Activated T-helper 17 cell treated with anti-CD3 and anti-CD28 coated beads, Interleukin-2, amount 50 U/mL, for 72 hours (primary cell): ENCODE measurements around the gene USO1. TPM values are rescaled to one million over a fixed set of nuclear protein-coding genes. Genes with fewer than 3 reads are reported as not detected.
"Not testable (repeated sequence)": the region's sequence is repeated elsewhere in the genome, so short reads cannot be mapped to it uniquely, and the experiment has no call there.

Source experiments
- ATAC-seq: fragments of 150-1000 bp; cut with Tn5 transposase; replicated peaks from 2 replicates; pipeline ENCODE4 v1.10.0; 2021; ENCODE audit warnings: mild to moderate bottlenecking, moderate library complexity
- H3K27ac Mint-ChIP-seq: one replicate; pipeline ENCODE4 v1.8.0; 2022; ENCODE audit warnings: mixed read lengths
- H3K27me3 Mint-ChIP-seq: one replicate; pipeline ENCODE4 v1.8.0; 2022; ENCODE audit warnings: mixed read lengths
- H3K36me3 Mint-ChIP-seq: one replicate; pipeline ENCODE4 v1.8.0; 2022; ENCODE audit warnings: low read depth, mild to moderate bottlenecking, mixed read lengths
- H3K4me1 Mint-ChIP-seq: one replicate; pipeline ENCODE4 v1.8.0; 2022; ENCODE audit warnings: mixed read lengths
- H3K4me3 Mint-ChIP-seq: one replicate; pipeline ENCODE4 v1.8.0; 2022; ENCODE audit warnings: mild to moderate bottlenecking, mixed read lengths
- H3K9me3 Mint-ChIP-seq: one replicate; pipeline ENCODE4 v1.8.0; 2022; ENCODE audit warnings: mixed read lengths
- total RNA-seq, 2 donors: library from RNA; stranded (reverse); gene quantifications; one replicate each; pipeline ENCODE4 v1.2.3, GENCODE V29; 2022

The USO1 gene
- total RNA-seq, 2 donors from 2014 or later, result 55.8 to 66.0 TPM

DNA sequence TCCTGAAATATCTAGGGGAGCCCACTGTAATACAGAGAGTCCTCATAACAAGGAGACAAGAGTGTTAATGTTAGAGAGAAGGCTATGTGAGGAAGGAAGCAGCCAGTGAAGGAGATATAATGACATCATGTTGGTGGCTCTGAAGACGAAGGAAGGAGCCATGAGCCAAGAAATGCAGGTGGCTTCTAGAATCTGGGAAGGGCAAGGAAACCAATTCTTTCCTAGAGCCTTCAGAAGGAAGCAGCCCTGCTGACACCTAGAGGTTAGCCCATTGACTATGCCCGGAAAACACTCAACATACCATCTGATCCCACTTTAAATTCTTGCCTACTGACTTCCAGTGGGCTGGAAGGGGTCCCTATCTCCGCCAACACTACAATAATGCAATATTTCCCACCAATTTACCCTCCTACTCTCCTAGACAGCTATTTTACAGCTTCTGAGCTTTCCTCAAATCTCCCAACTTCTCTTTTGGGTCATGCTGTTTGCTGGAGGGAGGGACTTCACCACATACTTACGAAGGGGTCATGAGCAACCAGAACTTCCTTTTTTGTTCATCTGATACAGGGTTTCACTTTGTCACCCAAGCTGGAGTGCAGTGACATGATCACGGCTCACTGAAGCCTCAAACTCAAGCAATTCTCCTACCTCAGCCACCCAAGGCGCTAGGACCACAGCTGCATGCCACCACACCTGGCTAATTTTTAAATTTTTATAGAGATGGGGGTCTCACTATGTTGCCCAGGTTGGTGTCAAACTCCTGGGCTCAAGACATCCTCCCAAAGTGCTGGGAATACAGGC, 26.0 kb upstream of the USO1 start:
- Mint-ChIP-seq H3K27ac (peak overlapping the region; percentile 87), H3K9me3 (no peaks in the 10 kb centered on the region), H3K4me1 (peaks cover 22% of the 10 kb centered on the region), H3K27me3 (no peaks in the 10 kb centered on the region), H3K4me3 (peak overlapping the region; percentile 73), H3K36me3 (no peaks in the 10 kb centered on the region)
- ATAC-seq, result peak; percentile 89

DNA sequence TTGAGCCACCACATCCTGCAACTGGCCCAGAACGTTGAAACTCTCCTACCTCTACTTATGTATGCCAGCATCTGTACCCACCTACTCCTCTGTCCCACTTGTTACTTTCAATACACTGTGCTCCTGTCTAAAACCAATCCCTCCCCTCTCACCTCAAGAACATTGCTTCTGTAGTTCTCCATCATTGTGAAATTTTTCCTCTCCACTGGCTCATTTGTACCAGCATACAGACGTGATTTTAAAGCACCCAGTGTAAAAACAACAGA, 25.5 kb upstream of the USO1 start:
- H3K4me3 Mint-ChIP-seq, result peak overlapping the region; percentile 73
- H3K27me3 Mint-ChIP-seq, result no peaks in the 10 kb centered on the region
- ATAC-seq, result peak; percentile 72
- H3K9me3 Mint-ChIP-seq, result no peaks in the 10 kb centered on the region
- H3K36me3 Mint-ChIP-seq, result no peaks in the 10 kb centered on the region
- H3K4me1 Mint-ChIP-seq, result peaks cover 21% of the 10 kb centered on the region
- peak overlapping the region; percentile 87 for H3K27ac Mint-ChIP-seq

DNA sequence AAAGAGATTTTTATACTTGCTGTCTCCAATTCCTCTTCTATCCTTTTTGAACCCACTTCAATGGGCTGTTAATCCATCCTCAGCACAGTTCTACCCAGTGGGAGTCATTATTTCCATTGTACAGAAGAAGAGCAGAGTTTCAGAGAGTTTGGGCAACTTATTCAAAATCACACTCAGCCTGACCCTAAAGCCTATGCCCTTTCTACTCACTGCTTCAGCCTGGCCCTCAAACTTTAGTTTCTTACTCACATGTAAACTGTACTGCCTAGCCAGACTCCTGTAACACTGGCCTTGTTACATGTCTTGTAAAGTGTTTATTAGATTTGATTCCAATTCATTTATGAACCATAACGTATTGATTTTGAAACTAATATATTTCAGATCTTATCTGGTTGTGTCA, 25.1 kb upstream of the USO1 start:
- Mint-ChIP-seq H3K4me1 (peaks cover 18% of the 10 kb centered on the region), H3K27ac (peak overlapping the region; percentile 87), H3K36me3 (no peaks in the 10 kb centered on the region), H3K9me3 (no peaks in the 10 kb centered on the region), H3K27me3 (no peaks in the 10 kb centered on the region), H3K4me3 (peak overlapping the region; percentile 73)
- ATAC-seq, result peak; percentile 73

GRCh38 chr4:75702919-75703411, 21.4 kb upstream of the USO1 start:
- no peak overlapping the region for H3K4me3 Mint-ChIP-seq
- no peaks in the 10 kb centered on the region for H3K9me3 Mint-ChIP-seq
- no peak for ATAC-seq
- no peak overlapping the region for H3K27ac Mint-ChIP-seq
- H3K36me3 Mint-ChIP-seq, result no peaks in the 10 kb centered on the region
- H3K4me1 Mint-ChIP-seq, result peaks cover 16% of the 10 kb centered on the region
- H3K27me3 Mint-ChIP-seq, result no peaks in the 10 kb centered on the region

GRCh38 chr4:75705198-75705977, 19.0 kb upstream of the USO1 start:
- H3K27ac Mint-ChIP-seq, result peak overlapping the region; percentile 52
- H3K9me3 Mint-ChIP-seq, result no peaks in the 10 kb centered on the region
- H3K4me3 Mint-ChIP-seq, result no peak overlapping the region
- peaks cover 5% of the 10 kb centered on the region for H3K4me1 Mint-ChIP-seq
- ATAC-seq, result no peak
- no peaks in the 10 kb centered on the region for H3K36me3 Mint-ChIP-seq
- H3K27me3 Mint-ChIP-seq, result no peaks in the 10 kb centered on the region

DNA sequence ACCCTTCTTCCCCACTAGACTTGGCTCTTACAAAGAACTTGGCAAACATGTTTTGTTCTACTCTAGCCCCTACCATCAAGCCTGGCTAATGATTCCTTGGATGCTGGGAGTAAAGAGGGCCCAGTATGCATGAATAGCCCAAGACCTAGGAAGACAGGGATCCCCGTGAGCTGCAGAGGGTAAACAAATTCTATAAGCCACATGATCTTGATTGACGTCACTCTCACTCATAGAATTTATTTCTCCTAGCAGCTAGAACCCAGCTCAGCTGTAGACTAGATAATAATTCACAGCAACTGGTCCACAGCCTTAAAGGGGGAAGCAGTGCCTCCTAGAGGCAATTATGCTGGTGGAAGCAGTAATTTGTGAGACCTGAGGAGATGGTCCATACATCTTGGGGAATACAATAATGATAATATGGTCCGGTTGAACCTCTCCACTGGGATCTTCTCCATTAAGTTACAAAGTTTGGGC, 16.1 kb upstream of the USO1 start:
- ATAC-seq, result peak; percentile 82
- H3K9me3 Mint-ChIP-seq, result no peaks in the 10 kb centered on the region
- H3K27me3 Mint-ChIP-seq, result no peaks in the 10 kb centered on the region
- peaks cover 5% of the 10 kb centered on the region for H3K4me1 Mint-ChIP-seq
- H3K4me3 Mint-ChIP-seq, result no peak overlapping the region
- H3K36me3 Mint-ChIP-seq, result no peaks in the 10 kb centered on the region
- H3K27ac Mint-ChIP-seq, result peak overlapping the region; percentile 38

DNA sequence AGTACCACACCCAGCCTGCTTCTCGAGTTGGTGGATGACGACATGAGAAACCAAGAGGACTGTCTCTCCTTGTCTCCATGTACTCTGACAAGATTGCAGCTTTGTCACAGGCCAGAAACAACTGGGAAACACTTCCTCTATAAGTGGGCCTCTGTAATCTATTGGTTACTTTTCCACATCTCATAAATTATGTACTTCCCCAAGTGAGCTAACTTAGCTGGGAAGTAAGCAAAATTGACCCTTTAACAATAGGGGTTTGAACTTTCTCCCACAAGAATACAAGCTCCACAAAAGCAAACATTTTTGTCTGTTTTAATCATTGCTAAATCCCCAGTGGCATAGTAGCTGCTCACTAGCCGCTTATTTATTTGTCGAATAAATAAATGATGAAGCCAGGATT, 14.1 kb upstream of the USO1 start:
- no peaks in the 10 kb centered on the region for H3K36me3 Mint-ChIP-seq
- H3K4me1 Mint-ChIP-seq, result peaks cover 5% of the 10 kb centered on the region
- no peak overlapping the region for H3K4me3 Mint-ChIP-seq
- ATAC-seq, result no peak
- H3K27ac Mint-ChIP-seq, result no peak overlapping the region
- no peaks in the 10 kb centered on the region for H3K27me3 Mint-ChIP-seq
- H3K9me3 Mint-ChIP-seq, result no peaks in the 10 kb centered on the region

DNA sequence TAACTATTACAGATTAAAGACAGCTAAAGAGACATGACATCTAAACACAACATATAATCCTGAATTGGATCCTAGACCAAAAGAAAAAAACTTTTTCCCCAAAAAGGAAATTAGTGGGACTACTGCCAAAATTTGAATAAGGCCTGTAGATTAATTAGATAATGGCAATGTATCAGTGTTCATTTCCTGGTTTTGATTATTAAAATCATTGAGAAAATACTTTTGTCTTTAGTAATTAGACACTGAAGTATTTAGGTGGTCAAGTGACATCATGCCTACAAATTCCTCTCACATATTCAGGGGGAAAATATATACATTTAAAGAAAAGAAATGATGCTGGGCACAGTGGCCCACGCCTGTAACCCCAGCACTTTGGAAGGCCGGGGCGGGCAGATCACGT, 10.4 kb upstream of the USO1 start:
- Mint-ChIP-seq H3K27me3 (no peaks in the 10 kb centered on the region), H3K36me3 (no peaks in the 10 kb centered on the region), H3K27ac (no peak overlapping the region), H3K4me1 (peaks cover 5% of the 10 kb centered on the region), H3K4me3 (no peak overlapping the region), H3K9me3 (no peaks in the 10 kb centered on the region)
- ATAC-seq, result no peak

- Mint-ChIP-seq H3K36me3 (no peaks in the 10 kb centered on the region), H3K4me3 (no peak overlapping the region), H3K27ac (no peak overlapping the region), H3K9me3 (no peaks in the 10 kb centered on the region), H3K4me1 (no peaks in the 10 kb centered on the region), H3K27me3 (no peaks in the 10 kb centered on the region)
- no peak for ATAC-seq
Observed at GRCh38 chr4:75714704-75715103, 9.7 kb upstream of the USO1 start.

DNA sequence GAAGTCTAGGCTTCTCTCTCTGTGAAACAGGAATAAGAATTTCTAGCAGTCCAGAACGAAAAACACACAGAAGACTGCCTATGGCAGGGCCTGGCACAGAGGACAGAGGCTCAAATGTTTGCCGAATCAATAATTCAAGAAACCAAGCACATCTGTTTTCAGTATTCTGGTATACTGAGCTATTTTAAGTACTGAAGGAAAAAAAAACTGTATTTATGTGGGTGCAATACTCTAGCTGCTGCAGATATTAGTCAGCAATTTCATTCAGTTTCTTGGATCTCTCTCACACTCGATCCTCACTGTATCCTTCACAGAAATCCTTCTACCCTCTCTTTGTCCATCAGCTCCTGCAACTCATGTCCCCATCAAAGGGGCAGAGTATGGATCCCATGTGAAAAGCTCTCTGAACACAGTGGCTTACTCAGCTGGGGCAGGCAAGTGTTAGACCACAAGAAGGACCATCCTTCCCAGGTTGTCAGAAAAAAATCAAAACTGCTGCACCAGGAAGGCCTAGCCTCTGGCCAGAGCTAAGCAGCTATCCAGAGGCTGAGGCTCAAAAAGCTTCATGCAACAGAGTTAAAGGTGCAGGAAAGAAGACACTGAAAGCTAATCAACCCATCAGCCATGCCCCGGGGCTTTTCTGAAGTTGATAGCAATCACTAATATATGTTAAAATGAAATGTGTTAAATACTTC, 9.1 kb upstream of the USO1 start:
- Mint-ChIP-seq H3K27me3 (no peaks in the 10 kb centered on the region), H3K27ac (no peak overlapping the region), H3K4me1 (no peaks in the 10 kb centered on the region), H3K9me3 (no peaks in the 10 kb centered on the region), H3K4me3 (no peak overlapping the region), H3K36me3 (no peaks in the 10 kb centered on the region)
- no peak for ATAC-seq

DNA sequence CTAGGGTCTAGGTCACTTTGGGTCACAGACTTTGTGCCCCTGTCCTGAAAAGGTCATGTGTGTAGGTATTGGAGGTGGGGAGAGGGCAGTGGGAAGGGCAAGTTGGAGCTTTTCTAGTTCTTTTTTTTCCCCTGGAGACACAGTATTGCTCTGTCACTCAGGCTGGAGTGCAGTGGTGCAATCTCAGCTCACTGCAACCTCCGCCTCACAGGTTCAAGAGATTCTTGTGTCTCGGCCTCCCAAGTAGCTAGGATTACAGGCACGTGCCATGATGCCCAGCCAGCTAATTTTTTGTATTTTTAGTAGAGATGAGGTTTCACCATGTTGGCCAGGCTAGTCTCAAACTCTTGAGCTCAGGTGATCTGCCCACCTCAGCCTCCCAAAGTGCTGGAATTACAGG, 8.3 kb upstream of the USO1 start:
- H3K4me1 Mint-ChIP-seq, H3K27me3 Mint-ChIP-seq, H3K9me3 Mint-ChIP-seq, ATAC-seq, H3K27ac Mint-ChIP-seq, H3K4me3 Mint-ChIP-seq, H3K36me3 Mint-ChIP-seq: not testable (repeated sequence)

GRCh38 chr4:75717408-75717807, 7.0 kb upstream of the USO1 start:
- H3K4me1 Mint-ChIP-seq, result peaks cover 7% of the 10 kb centered on the region
- no peak for ATAC-seq
- H3K27ac Mint-ChIP-seq, result no peak overlapping the region
- no peaks in the 10 kb centered on the region for H3K9me3 Mint-ChIP-seq
- H3K36me3 Mint-ChIP-seq, result no peaks in the 10 kb centered on the region
- no peak overlapping the region for H3K4me3 Mint-ChIP-seq
- H3K27me3 Mint-ChIP-seq, result no peaks in the 10 kb centered on the region

DNA sequence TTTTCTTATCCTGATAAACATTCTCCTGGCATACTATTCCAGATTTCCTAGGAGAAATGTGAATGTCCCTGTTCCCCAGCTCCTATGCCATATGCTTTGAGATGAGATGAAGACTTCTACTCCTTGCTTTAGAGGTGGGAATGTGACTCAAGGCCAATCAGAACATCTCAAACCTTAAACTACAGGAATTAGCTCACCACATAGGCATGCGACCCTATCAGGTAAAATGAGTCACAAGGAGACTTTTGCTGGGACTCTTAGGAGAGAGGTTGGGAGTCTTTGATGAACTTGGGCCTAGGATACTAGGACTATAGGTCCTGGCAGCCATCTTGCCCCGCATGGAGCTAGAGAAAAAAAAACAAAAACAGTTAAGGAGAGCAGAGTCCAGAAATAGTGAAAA, 5.8 kb upstream of the USO1 start:
- Mint-ChIP-seq H3K27me3 (no peaks in the 10 kb centered on the region), H3K9me3 (no peaks in the 10 kb centered on the region), H3K4me3 (no peak overlapping the region), H3K36me3 (no peaks in the 10 kb centered on the region), H3K27ac (no peak overlapping the region), H3K4me1 (peaks cover 15% of the 10 kb centered on the region)
- no peak for ATAC-seq

DNA sequence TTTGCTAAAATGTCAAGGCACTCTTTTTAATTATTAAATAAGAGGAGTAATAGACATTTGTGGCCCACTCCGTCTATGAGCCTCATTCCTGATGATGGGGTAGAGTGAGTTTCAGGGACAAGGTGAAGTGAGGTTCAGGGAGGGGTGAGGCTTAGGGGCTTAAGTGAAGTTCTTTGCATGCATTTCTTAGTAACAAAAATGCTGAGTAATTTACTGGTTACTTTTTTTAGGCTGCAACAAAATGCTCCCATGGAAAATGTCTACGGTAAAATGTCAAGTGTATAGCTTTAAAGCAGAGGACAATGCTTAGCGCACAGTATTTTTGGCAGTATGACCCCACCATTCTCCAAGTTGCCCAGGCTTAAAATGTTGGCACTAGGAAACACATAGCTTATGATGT, 2.0 kb upstream of the USO1 start:
- H3K9me3 Mint-ChIP-seq, result no peaks in the 10 kb centered on the region
- no peak overlapping the region for H3K27ac Mint-ChIP-seq
- ATAC-seq, result no peak
- H3K4me3 Mint-ChIP-seq, result peak overlapping the region; percentile 100
- H3K36me3 Mint-ChIP-seq, result peaks cover 32% of the 10 kb centered on the region
- no peaks in the 10 kb centered on the region for H3K27me3 Mint-ChIP-seq
- peaks cover 31% of the 10 kb centered on the region for H3K4me1 Mint-ChIP-seq
